Ishikawa (cell line): ENCODE results near the gene ATP2A3.

Experiments
- CEBPB ChIP-seq: IDR thresholded peaks from 2 replicates; pipeline ENCODE4 v1.6.1; 2012
- CREB1 ChIP-seq: IDR thresholded peaks from 2 replicates; pipeline ENCODE4 v1.6.1; 2012; ENCODE audit warnings: low read depth
- EGR1 ChIP-seq: IDR thresholded peaks from 2 replicates; pipeline ENCODE4 v1.6.1; 2012
- EP300 ChIP-seq: IDR thresholded peaks from 2 replicates; pipeline ENCODE4 v1.6.1; 2012; ENCODE audit warnings: borderline replicate concordance
- FOXM1 ChIP-seq: IDR thresholded peaks from 2 replicates; pipeline ENCODE4 v1.6.1; 2012; ENCODE audit warnings: low read depth, borderline replicate concordance
- NFIC ChIP-seq: IDR thresholded peaks from 2 replicates; pipeline ENCODE4 v1.6.1; 2012
- RAD21 ChIP-seq: IDR thresholded peaks from 2 replicates; pipeline ENCODE4 v1.6.1; 2012; ENCODE audit warnings: low read depth
- REST ChIP-seq: IDR thresholded peaks from 2 replicates; pipeline ENCODE4 v1.6.1; 2012; ENCODE audit warnings: low read depth, mild to moderate bottlenecking
- TAF1 ChIP-seq: IDR thresholded peaks from 2 replicates; pipeline ENCODE4 v1.6.1; 2012; ENCODE audit warnings: low read depth, mild to moderate bottlenecking
- TCF12 ChIP-seq: IDR thresholded peaks from 2 replicates; pipeline ENCODE4 v1.6.1; 2012; ENCODE audit warnings: low read depth
- TEAD4 ChIP-seq: IDR thresholded peaks from 2 replicates; pipeline ENCODE4 v1.6.1; 2012
- USF1 ChIP-seq: IDR thresholded peaks from 2 replicates; pipeline ENCODE4 v1.6.1; 2012
- YY1 ChIP-seq: IDR thresholded peaks from 2 replicates; pipeline ENCODE4 v1.6.1; 2012; ENCODE audit warnings: low read depth
- ZBTB7A ChIP-seq: IDR thresholded peaks from 2 replicates; pipeline ENCODE4 v1.6.1; 2012; ENCODE audit warnings: low read depth
- TF ChIP-seq, protein P1 (sequence below): IDR thresholded peaks from 2 replicates; pipeline ENCODE4 v1.6.1; 2012

ATP2A3 gene

GRCh38 chr17:3906881-3907280, 57.4 kb downstream of the ATP2A3 start:
- TF ChIP-seq EGR1 (no peak), USF1 (no peak), RAD21 (no peak), EP300 (no peak), TAF1 (no peak), TCF12 (no peak)
- TF ChIP-seq, protein P1, sequence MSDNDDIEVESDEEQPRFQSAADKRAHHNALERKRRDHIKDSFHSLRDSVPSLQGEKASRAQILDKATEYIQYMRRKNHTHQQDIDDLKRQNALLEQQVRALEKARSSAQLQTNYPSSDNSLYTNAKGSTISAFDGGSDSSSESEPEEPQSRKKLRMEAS, result no peak

DNA sequence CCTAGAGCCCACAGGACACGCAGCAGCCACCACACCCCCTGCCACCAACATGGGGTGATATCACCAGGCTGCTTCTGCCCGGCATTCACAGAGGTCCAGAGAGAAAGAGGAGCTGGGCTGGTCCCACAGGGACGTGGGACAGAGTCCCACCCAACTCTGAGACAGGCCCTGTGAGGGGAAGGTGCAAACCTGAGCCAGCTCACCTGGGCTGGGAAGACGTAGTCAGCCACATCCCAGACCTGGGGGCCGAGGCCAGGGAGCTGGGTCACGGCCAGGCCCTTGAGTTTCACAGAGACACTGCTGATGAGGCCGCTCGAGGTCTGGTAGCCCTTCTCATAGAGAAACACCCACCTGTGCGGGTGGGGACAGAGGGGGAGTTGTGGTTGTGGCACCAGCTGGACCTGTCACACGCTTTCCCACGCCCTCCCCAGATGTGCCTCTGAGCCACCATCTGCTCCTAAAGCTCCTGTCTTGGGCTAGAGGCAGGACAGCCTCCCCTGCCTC, 59.2 kb downstream of the ATP2A3 start:
- no peak for TF ChIP-seq CREB1
- no peak for TF ChIP-seq USF1
- TF ChIP-seq EP300, result no peak
- no peak for TF ChIP-seq RAD21
- no peak for TF ChIP-seq NFIC
- TF ChIP-seq REST, result no peak
- TF ChIP-seq FOXM1, result no peak
- TF ChIP-seq TCF12, result no peak
- TF ChIP-seq EGR1, result no peak
- TF ChIP-seq ZBTB7A, result no peak
- TF ChIP-seq CEBPB, result no peak
- TF ChIP-seq YY1, result no peak
- no peak for TF ChIP-seq TAF1
- TF ChIP-seq TEAD4, result no peak
- TF ChIP-seq, protein P1, result no peak

GRCh38 chr17:3904501-3904900, 59.7 kb downstream of the ATP2A3 start:
- no peak for TF ChIP-seq FOXM1
- TF ChIP-seq CREB1, result no peak
- TF ChIP-seq USF1, result no peak
- TF ChIP-seq ZBTB7A, result no peak
- TF ChIP-seq CEBPB, result no peak
- TF ChIP-seq TEAD4, result no peak
- TF ChIP-seq NFIC, result no peak
- no peak for TF ChIP-seq EP300
- no peak for TF ChIP-seq TAF1
- TF ChIP-seq TCF12, result no peak
- TF ChIP-seq REST, result no peak
- TF ChIP-seq EGR1, result no peak
- no peak for TF ChIP-seq YY1

- TF ChIP-seq ZBTB7A, result no peak
- TF ChIP-seq TCF12, result no peak
- TF ChIP-seq TAF1, result no peak
- TF ChIP-seq TEAD4, result no peak
- TF ChIP-seq USF1, result no peak
- no peak for TF ChIP-seq RAD21
- TF ChIP-seq, protein P1, result no peak
- TF ChIP-seq EGR1, result no peak
- no peak for TF ChIP-seq YY1
- no peak for TF ChIP-seq EP300
- TF ChIP-seq CREB1, result no peak
- TF ChIP-seq NFIC, result no peak
- no peak for TF ChIP-seq REST
- TF ChIP-seq FOXM1, result no peak
- TF ChIP-seq CEBPB, result no peak
Measured at GRCh38 chr17:3903881-3904290, 60.4 kb downstream of the ATP2A3 start.
